Measurements from ENCODE around the gene GFRA1.
"Not testable (repeated sequence)": the region's sequence is repeated elsewhere in the genome, so short reads cannot be mapped to it uniquely, and the experiment has no call there.

GFRA1 gene

GRCh38 chr10:116056445-116057293 is 216.3 kb downstream of the GFRA1 start:
- TF ChIP-seq CTCF (conservative IDR thresholded peaks at IDR 0.05; ENCODE audit: low read depth, low read length) = no peak
- H3K4me3 ChIP-seq (ENCODE audit: low read depth, low read length) = no peak overlapping the region
- no peak for DNase-seq (ENCODE audit: low read depth)

GRCh38 chr10:116055917-116056252 is 217.1 kb downstream of the GFRA1 start:
- H3K4me3 ChIP-seq (ENCODE audit: low read depth, low read length) = no peak overlapping the region
- no peak for DNase-seq (ENCODE audit: low read depth)
- TF ChIP-seq CTCF (conservative IDR thresholded peaks at IDR 0.05; ENCODE audit: low read depth, low read length) = no peak

- DNase-seq (ENCODE audit: low read depth) = no peak
- TF ChIP-seq CTCF (conservative IDR thresholded peaks at IDR 0.05; ENCODE audit: low read depth, low read length) = no peak
- H3K4me3 ChIP-seq (ENCODE audit: low read depth, low read length) = no peak overlapping the region
Measured at GRCh38 chr10:116055252-116055916, 217.6 kb downstream of the GFRA1 start.

- no peak for DNase-seq (ENCODE audit: low read depth)
- TF ChIP-seq CTCF (conservative IDR thresholded peaks at IDR 0.05; ENCODE audit: low read depth, low read length) = no peak
- H3K4me3 ChIP-seq (ENCODE audit: low read depth, low read length) = no peak overlapping the region
Measured at GRCh38 chr10:116053910-116054309, 219.1 kb downstream of the GFRA1 start.

GRCh38 chr10:116053009-116053730 is 219.8 kb downstream of the GFRA1 start:
- not testable (repeated sequence) for H3K4me3 ChIP-seq (ENCODE audit: low read depth, low read length); DNase-seq (ENCODE audit: low read depth)

GRCh38 chr10:116052522-116052921 is 220.5 kb downstream of the GFRA1 start:
- DNase-seq (ENCODE audit: low read depth); H3K4me3 ChIP-seq (ENCODE audit: low read depth, low read length): not testable (repeated sequence)

GRCh38 chr10:116049974-116050304 is 223.1 kb downstream of the GFRA1 start:
- H3K4me3 ChIP-seq (ENCODE audit: low read depth, low read length) = no peak overlapping the region
- TF ChIP-seq CTCF (conservative IDR thresholded peaks at IDR 0.05; ENCODE audit: low read depth, low read length) = no peak
- DNase-seq (ENCODE audit: low read depth) = no peak
